Measurements from ENCODE around the gene MRI1.
"Not testable (repeated sequence)": the region's sequence is repeated elsewhere in the genome, so short reads cannot be mapped to it uniquely, and the experiment has no call there.

Gene MRI1

DNA sequence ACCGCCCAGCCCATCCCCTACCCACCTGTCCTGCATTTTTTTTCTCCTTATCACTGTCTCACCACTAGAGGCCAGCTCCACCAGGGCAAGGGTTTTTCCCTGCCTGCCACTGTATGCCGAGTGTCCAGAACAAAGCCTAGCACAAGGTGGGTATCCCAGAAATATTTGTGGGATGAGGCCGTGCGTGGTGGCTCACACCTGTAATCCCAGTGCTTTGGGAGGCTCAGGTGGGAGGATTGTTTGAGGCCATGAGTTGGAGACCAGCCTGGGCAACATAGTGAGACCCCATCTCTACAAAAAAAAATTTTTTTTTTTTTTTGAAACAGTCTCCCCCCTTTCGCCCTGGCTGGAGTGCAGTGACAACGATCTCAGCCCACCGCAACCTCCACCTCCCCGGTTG, 2.9 kb upstream of the MRI1 start:
- no peak for DNase-seq (ENCODE audit: low spot score)

DNA sequence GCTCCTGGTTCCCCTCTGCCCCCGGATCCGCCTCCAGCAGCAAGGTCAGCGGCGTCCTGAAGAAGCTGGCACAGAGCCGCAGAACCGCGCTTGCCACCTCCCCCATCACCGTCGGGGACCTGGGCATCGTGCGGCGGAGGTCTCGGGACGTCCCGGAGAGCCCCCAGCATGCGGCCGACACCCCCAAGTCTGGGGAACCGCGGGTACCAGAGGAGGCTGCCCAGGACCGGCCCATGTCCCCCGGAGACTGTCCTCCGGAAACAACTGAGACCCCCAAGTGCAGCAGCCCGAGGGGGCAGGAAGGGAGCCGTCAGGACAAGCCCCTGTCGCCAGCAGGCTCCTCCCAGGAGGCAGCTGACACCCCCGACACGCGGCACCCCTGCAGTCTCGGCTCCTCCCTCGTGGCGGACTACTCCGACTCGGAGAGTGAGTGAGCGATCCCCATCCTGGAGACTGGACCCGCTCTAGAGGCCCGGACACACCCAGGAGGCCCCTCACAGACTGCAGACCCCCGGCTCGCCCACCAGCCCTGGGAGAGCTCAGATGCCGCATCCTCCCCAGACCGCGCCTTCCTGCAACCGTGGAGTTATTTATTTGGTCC, 1.6 kb upstream of the MRI1 start:
- no peak for DNase-seq (ENCODE audit: low spot score)

DNA sequence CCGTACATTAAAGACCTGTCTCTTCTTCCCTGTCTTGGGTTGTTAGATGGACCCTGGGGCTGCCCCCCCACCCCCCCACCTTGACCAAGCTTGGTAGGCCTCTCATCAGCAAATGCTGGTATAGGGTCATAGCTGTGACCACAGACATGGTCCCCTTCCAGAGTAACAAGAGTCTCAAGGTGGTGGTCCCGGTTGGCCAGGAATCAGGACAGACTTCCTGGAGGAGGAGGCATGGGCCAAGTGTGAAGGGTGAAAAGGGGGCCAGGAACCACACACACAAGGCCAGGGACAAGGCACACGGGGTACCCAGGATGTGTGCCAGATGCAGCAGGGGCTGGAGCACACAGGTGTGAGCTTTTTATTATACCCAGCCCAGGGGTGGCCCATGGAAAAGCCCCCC, 1.1 kb upstream of the MRI1 start:
- DNase-seq (ENCODE audit: low spot score): no peak

DNA sequence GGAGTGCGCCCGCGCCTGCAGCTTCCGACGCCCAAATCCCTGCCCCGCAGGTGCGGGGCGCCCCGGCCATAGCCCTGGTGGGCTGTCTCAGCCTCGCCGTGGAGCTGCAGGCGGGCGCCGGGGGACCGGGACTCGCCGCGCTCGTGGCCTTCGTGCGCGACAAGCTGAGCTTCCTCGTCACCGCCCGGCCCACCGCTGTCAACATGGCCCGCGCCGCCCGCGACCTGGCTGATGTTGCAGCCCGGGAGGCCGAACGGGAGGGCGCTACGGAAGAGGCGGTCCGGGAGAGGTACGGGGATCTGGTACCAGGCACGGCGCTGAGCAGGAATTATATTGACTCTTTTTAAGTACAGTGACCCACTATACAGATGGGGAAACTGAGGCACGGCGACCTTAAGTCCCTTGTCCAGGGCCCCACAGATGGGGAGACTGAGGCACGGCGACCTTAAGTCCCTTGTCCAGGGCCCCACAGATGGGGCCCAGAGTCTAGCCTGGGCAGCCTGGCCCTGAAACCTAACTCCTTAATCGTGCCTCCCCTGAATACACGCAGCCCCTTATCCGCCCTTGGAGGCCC, 586 bp downstream of the MRI1 start:
- peak; percentile 10 for DNase-seq (ENCODE audit: low spot score)

DNA sequence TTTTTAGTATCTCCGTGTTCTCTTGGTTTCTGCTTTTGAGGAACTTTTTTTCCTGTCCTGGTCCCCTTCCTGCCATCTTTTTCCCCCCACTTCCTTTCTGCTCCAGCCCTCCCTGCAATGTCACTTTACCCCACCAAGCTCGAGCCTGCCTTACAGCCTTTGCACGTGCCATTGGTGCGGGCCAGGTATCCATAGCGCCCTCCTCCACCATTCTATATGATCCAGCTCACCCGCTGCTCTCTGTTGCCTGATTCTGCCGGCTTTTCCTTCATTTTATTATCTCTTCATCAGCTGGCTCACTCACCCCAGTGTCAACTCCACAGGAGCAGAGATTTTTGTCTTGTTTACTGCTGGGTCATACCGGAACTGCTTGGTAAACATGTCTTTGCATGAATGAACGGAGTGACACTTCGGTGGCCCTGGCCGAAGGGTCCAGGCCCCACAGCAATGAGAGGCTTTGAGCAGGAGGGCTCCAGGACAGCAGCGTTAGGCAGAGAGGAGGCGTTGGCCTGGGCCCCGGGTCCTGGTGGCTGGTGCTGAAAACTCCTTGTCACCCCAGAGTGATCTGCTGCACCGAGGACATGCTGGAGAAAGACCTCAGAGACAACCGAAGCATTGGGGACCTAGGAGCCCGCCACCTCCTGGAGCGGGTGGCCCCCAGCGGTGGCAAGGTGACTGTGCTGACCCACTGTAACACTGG, 1.2 kb downstream of the MRI1 start:
- no peak for DNase-seq (ENCODE audit: low spot score)

DNA sequence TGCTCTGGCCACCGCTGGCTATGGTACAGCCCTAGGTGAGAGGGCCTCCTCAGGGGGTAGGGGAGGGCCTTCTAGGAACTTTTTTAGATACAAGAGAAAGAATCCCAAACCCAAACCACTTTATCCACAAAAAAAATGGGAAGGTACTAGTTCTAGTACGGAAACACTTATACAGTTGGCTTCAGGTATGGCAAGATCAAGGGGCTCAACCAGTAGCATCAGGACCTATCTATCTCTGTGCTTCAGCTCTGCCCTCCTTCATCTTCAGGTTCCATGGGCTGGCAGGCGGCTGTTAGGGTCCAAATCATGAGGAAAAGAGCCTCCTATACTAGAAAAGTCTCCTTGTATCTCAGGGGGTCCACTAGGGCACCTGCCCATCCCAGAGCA, 1.8 kb downstream of the MRI1 start:
- DNase-seq (ENCODE audit: low spot score): no peak

DNA sequence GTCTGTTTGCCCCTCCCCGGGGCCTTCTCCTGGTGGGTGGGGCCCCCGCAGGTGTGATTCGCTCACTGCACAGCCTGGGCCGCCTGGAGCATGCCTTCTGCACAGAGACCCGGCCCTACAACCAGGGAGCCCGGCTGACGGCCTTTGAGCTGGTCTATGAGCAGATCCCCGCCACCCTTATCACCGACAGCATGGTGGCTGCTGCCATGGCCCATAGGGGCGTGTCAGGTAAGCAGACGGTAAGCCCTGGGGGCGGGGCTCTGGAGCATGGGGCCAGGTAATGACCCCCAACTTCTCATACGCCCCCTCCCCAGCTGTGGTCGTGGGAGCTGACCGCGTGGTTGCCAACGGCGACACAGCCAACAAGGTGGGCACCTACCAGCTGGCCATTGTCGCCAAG, 4.2 kb downstream of the MRI1 start:
- no peak for DNase-seq (ENCODE audit: low spot score)

DNA sequence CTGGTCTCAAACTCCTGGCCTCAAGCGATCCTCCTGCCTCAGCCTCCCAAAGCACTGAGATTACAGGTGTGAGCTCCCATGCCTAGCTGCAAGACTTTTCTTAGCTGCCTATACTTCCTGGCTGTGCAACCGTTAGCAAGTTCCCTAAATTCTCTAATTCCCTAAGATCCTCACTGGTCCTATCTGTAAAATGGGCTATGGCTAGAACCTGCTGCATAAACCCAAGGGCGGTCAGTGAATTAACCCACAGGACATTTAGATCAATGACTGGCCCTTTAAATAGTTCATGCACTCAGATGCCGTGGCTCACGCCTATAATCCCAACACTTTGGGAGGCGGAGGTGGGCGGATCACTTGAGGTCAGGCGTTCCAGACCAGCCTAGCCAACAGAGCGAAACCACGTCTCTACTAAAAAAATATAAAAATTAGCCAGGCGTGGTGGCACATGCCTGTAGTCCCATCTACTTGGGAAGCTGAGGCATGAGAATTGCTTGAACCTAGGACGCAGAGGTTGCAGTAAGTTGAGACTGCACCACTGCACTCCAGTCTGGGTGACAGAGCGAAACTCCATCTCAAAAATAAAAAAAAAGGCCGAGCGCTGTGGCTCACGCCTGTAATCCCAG, 5.8 kb downstream of the MRI1 start:
- DNase-seq (ENCODE audit: low spot score): no peak

DNA sequence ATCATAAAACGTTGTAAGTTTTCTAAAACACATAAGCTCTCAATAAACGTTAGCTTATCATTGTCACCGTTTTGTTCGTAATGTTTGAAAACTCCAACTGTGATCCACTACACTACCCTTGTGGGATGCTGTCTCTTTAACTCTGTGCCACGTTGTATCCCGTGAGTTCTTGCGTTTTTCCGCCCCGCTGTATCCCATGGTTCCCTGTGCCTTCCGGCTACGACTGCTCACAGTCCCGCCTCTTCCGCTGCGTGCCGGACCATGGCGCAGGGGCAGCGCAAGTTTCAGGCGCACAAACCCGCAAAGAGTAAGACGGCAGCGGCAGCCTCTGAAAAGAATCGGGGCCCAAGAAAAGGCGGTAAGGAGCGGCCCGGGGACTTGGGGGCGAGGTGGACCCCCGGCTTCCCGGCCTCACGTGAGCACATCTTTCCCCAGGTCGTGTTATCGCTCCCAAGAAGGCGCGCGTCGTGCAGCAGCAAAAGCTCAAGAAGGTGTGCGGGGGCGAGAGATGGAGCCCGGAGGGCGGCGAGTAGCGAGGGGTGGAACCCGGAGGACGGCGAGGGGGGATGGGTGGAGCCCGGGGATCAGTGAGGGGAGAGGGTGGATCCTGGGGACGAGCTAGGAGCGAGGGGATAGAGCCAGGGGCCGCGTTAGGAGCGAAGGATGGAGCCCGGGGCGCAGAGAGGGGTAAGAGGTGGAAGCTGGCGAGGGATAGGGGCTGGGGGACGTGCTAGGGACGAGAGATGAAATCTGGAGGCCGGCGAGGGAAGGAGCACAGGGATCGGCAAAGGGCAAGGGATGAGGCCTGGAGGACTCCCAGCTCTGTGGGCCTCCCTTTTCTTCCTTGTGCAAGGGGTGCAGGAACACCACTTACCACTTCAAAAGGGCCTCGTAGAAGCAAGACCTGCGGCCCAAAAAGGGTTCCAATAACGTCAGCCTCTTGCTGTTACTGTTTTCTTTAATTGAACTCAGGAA, 10.2 kb downstream of the MRI1 start, which contains the start of gene C19orf53:
C19orf53 (plus strand) TSS at position 240 of the 975 bp plus-strand sequence; CDS start at position 262, 22 bp downstream.
- peak; percentile 95 for DNase-seq (ENCODE audit: low spot score)

DNA sequence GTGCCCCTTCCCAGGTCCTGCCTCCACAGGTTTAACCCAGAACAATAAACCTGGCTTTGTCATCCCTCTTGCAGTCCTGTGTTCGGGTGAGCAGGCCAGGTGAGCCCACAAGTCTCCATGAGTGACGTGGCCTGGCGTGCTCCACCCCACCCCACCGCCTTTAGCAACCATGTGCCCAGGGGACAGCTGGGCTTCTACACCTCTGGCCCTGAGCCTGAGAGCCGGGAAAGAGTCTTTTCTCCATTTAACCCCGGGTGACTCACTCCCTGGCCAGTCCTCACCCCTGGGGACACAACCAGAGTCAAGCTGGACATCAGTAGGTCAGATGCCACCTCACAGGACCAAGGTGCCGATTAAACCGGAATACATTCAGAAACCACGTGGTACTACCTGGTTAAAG, 14.1 kb downstream of the MRI1 start:
- DNase-seq (ENCODE audit: low spot score): no peak

DNA sequence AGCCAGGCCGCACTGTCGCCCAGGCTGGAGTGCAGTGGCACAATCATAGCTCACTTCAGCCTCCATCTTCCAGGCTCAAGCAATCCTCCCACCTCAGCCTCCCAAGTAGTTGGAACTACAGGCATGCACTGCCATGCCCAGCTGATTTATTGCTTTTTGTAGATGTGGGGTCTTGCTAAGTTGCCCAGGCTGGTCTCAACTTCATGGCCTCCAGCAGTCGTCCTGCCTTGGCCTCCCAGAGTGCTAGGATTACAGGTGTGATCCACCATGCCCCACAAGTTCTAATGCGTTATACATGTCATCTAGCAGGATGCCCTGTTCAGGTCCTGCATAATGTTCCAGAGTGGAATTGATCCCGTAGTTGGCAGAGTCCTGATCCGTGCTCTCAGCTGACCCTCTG, 14.5 kb downstream of the MRI1 start:
- DNase-seq (ENCODE audit: low spot score): no peak

DNA sequence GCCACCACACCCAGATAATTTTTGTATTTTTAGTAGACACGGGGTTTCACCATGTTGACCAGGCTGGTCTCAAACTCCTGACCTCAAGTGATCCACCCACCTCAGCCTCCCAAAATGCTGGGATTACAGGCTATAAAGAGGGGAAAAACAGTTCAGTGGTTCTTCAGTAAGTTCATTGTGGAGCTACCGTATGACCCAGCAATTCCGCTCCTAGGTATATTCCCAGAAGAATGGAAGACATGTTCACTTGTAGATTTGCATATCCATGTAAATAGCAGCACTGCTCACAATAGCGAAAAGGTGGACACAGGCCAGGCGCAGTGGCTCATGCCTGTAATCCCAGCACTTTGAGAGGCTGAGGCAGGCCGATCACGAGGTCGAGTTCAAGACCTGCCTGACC, 15.5 kb downstream of the MRI1 start:
- not testable (repeated sequence) for DNase-seq (ENCODE audit: low spot score)

DNA sequence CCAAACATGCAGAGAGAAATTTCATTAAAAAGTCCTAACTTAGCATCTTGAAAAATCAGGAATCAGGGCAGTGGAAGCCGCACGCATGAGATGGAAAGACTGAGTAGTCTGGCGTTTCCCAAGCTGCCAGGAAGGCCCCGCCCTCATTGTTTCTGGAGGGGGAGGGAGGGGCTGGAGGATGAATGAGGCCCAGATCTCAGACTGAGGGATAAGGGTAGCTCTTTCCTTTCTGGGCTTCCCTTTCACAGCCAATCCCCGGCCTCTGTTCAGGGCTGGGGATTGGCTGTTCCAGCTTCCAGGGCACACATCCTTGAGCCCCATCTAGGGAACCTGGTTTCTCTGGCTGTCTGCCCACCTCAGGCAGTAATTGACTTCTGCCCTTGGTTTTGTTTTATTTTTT, 17.2 kb downstream of the MRI1 start:
- peak; percentile 95 for DNase-seq (ENCODE audit: low spot score)

DNA sequence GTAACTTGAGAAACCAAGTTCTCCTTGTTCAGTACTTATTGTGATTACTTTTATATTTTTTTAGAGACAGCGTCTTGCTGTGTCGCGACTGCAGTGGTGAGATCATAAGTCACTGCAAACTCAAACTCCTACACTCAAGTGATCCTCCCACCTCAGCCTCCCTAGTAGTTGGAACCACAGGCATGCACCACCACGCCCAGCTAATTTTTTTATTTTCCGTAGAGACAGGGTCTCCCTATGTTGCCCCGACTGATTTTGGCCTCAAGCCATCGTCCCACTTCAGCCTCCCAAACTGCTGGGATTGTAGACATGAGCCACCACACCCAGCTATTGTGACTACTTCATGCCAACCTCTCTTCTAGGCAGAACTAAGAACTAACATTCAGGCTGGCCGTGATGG, 18.2 kb downstream of the MRI1 start:
- DNase-seq (ENCODE audit: low spot score): no peak

DNA sequence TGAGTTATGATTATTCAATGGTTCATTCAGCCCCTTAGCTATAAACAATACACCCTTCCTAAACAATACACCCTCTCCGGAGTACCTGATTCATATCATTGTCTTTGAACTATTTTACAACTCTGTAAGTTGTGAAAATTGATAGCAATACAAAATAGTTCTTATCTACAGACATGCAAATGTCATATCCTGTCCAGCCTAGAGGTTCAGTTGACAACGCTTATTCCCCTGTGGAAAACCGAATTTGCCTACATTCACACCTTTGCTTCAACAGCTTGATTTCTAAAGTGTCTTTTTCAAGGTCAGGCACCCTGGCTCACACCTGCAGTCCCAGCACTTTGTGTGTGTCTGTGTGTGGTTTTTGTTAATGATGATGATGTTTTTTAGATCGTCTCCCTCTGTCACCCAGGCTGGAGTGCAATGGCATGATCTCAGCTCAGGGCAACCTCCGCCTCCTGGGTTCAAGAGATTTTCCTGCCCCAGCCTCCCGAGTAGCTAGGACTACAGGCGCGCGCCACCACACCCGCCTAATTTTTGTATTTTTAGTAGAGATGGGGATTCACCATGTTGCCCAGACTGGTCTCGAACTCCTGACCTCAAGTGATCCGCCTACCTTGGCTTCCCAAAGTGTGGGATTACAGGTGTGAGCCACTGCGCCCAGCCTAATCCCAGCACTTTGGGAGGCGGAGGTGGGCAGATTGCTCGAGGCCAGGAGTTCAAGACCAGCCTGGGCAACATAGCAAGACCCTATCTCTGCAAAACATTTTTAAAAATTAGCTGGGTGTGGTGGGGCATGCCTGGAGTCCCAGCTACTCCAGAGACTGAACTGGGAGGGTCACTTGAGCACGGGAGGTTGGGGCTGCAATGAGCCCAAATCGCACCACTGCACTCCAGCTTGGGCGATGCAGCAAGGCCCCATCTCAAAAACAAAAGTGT, 19.5 kb downstream of the MRI1 start:
- no peak for DNase-seq (ENCODE audit: low spot score)

DNA sequence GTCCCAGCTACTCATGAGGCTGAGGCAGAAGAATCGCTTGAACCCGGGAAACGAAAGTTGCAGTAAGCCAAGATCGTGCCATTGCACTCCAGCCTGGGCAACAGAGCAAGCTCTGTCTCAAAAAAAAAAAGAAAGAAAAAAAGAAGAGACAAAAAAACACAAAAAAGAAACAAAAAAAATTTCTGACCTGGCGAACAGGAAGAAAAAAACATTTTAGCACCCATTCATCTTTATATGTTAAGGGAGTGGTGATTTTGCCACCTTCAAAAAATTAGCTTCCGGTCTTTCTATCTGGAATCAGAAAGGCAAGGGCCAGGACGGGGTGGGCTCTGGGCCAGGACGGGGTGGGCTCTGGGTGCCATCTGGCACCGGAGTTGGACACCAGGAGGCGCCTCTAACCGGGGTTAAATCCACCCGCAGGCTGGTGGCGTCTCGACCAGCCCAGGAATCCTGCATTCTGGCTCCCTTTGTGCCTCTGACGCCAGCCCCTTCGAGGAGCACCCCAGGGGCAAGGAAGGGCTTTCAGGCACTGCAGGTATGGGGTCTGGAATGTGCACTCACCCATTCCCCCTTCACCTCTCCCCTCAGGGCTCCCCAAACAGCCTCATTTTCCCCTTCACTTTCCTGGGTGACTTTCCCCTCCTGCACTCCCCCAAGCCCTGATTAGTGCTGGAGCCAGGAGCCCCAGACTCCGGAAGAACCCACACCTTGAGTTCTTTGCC, 20.6 kb downstream of the MRI1 start:
- DNase-seq (ENCODE audit: low spot score): peak; percentile 78

DNA sequence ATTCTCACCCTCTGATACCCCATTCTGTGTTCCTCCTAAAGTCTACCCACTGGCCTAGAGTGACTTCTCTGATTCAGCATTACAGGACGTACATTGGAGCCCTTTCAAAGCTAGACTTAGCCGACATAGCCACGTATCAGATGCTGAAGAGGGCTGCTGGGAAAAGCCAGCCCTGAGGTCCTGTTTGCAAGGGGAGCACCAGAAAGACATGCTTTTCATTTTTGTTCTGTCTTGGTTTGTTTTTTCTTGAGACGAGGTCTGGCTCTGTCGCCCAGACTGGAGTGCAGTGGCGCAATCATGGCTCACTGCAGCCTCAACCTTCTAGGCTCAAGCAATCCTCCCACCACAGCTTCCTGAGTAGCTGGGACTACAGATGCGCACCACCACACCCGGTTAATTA, 24.7 kb downstream of the MRI1 start:
- peak; percentile 50 for DNase-seq (ENCODE audit: low spot score)

DNA sequence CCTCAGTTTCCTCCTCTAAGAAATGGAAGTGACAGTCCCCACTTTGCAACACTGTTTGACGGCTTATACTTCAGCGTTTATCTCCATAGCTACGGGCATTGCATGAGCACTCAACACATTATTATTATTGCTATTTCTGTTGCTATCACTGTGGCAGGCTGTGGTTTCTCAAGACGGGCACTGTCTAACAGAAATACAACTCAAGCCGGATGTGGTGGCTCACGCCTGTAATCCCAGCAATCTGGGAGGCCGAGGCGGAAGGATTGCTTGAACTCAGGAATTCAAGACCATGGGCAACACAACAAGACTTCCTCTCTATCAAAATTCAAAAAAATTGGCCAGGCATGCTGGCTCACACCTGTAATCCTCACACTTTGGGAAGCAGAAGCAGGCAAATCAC, 26.0 kb downstream of the MRI1 start:
- no peak for DNase-seq (ENCODE audit: low spot score)

DNA sequence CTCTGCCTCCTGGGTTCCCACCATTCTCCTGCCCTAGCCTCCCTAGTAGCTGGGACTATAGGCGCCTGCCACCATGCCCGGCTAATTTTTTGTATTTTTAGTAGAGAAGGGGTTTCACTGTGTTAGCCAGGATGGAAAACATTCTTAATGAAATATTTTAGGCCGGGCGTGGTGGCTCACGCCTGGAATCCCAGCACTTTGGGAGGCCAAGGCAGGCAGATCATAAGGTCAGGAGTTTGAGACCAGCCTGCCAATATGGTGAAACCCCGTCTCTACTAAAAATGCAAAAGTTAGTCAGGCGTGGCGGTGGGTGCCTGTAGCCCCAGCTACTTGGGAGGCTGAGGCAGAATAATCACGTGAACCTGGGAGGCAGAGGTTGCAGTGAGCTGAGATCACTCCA, 29.0 kb downstream of the MRI1 start:
- DNase-seq (ENCODE audit: low spot score): not testable (repeated sequence)

DNA sequence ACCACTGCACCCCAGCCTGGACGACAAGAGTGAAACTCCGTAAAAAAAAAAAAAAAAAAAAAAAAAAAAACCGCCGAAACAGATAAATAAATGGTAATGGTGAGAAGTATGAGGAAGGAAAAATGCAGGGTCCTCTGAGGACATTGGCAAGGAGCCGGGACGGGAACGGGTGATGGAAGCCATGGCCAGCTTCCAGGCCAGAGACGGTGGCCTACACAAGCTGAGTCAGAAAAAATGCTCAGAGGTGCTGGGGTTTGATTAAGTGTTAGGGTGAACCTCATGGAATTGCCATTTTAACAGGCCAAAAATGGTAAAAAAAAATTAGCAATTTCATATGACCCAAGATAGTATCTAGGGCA, 30.1 kb downstream of the MRI1 start:
- peak; percentile 79 for DNase-seq (ENCODE audit: low spot score)

All from AG08395 (cell line).